NCI-H748 treated with DMSO at 0.1 percent for 48 hours (cell line): ENCODE data around the gene MRPS16.
"Not testable (repeated sequence)": the region's sequence is repeated elsewhere in the genome, so short reads cannot be mapped to it uniquely, and the experiment has no call there.

Experiments used
- DNase-seq: peaks from one replicate; lab custom pipeline; 2025; lab: John Stamatoyannopoulos, UW

MRPS16 gene

DNA sequence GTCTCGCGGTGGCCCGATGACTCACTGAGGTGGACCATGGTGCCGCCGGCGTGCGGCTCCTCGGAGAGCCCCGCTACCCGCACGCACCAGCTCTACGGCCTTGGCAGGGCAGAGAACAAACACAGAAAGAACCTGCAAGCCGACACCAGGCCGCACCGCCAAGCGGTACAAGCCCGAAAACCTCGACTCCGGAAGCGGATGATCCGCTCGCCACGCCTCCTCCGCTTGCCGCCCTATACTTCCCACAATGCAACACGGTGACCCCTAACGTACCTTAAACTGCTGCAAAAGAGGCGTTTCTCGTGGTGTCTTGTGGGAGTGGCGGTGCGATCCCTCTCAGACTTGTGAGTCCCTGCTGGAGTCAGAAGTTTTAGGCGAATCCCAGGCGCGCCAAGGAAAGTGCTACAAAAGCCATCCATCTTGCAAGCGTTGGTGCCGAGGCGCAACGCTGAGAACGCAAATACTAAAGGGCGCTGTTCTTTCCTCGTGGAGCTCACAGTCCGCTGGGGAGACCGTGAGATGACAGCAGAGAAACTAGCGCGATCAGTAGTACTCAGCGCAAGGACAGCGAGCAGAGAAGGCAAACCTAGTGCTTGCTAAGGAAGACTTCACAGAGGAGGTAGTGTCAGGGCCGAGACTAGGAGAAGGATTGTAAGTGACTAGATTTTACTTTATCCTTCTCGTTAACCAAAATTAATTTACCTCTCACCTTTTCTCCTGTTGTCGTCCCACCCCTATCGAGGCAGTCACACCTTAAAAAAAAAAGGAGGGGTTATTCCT lies at the start of gene MRPS16:
TSS of gene MRPS16 (minus strand) at position 200 of the 780 bp plus-strand sequence. CDS start at position 38, 162 bp downstream.
- peak; percentile 86 for DNase-seq

- no peak for DNase-seq
Measured at GRCh38 chr10:73296946-73297345, 44.5 kb upstream of the MRPS16 start.

DNA sequence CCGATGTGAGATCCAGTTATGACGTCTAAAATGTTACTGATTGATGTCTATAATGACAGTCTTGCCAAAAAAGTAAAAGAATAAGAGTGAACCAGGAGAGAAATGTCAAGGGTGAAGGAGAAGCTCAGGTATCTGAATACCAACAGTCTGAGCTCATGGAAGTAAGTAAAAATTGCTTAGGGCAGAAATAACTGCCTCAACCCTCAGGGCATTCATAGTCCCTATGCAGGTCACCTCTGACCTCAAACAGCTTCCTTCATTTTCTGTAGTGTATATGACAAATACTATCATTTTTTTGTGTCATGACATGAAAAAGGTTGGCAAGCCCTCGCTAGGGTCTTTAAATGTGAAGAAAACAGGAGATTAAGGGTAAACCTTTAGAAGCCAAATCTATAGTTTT lies 41.0 kb upstream of the MRPS16 start:
- DNase-seq, result no peak

- no peak for DNase-seq
Measured at GRCh38 chr10:73289958-73290357, 37.5 kb upstream of the MRPS16 start.

- DNase-seq, result no peak
Measured at GRCh38 chr10:73287441-73287840, 35.0 kb upstream of the MRPS16 start.

DNA sequence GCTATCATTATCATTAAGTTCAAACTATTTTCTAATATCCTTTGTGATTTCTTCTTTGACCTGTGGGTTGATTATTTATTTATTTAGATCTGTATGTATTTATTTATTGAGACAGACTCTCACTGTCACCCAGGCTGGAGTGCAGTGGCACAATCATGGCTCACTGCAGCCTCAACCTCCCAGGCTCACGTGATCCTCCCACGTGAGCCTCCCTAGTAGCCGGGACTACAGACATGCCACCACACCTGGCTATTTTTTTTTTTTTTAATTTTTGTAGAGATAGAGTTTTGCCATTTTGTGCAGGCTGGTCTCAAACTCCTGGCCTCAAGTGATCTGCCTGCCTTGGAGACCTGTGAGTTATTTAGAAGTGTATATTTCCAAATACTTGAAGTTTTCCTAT lies 28.7 kb upstream of the MRPS16 start:
- no peak for DNase-seq

GRCh38 chr10:73264423-73264822 lies 12.0 kb upstream of the MRPS16 start:
- DNase-seq, result no peak

DNA sequence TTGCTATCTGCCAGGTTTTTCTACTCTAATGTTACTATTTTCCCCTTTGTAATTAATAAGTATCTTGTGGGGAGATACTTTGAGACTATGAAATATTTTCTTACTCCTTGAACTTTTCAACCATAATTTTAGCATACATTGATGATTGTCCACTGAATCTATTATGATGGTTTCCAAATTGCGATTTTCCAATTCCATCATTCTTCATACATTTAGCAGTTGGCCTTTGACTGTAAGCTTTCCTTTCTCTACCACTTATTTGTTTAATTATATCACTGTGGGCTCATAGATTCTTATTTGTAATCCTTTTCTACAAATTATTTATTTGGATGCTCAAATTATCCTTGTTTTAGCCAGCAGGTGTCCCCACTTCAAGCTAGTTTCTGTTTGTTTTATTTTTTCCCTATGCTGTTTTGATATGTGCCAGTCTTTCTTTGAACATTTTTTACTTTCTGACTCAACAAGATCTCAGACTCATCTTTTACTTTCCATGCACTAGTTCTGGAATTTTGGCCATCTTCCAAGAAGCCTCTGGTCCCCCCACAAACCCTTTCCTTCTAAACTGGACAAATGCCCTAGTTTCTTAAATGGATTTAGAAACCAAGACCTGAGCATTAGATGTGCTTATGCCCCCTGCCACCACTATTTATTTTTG lies 11.4 kb upstream of the MRPS16 start:
- DNase-seq, result no peak

- no peak for DNase-seq
Measured at GRCh38 chr10:73262880-73263555, 10.6 kb upstream of the MRPS16 start.

- DNase-seq, result no peak
Measured at GRCh38 chr10:73262105-73262730, 9.8 kb upstream of the MRPS16 start.

- no peak for DNase-seq
Measured at GRCh38 chr10:73261362-73261995, 9.0 kb upstream of the MRPS16 start.

DNA sequence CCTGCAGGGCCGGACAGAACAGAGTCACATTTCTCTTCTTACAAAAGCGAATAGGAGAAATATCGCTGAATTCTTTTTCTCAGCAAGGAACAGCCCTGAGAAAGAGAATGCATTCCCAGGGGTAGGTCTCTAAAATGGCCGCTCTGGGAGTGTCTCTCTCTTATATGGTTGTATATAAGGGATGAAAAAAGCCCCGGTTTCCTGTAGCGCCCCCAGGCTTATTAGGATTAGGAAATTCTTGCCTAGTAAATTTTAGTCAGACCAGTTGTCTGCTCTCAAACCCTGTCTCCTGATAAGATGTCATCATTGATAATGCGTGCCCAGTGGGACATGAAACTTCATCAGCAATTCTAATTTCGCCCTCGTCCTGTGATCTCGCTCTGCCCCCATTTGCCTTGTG lies 6.2 kb upstream of the MRPS16 start:
- DNase-seq, result not testable (repeated sequence)

- no peak for DNase-seq
Measured at GRCh38 chr10:73253225-73253555, 746 bp upstream of the MRPS16 start.

- DNase-seq, result no peak
Measured at GRCh38 chr10:73251683-73252444, 580 bp downstream of the MRPS16 start.

DNA sequence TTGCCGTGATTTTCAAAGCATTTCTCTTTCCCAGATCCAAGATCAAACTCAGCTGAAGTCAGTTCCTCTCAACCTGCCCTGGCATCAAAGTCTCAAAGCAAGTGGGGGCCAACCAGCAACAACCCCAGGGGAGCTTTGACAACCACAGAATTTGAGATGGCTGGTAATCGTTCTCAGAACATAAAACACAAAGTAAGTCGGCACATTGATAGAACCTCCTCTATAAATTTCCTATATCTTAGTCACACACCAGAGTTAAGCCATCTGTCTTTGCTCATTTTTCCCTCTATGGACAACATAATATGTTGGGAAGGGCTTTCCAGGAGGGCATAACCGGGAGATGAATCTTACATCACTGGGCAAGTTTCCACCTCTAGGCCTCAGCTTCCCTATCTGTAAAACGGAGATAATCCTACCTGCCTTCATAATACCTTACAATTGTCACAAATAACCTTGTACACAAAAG lies 4.2 kb downstream of the MRPS16 start:
- DNase-seq, result no peak

GRCh38 chr10:73247509-73248258 lies 4.8 kb downstream of the MRPS16 start:
- DNase-seq, result no peak

GRCh38 chr10:73246646-73247508 lies 5.6 kb downstream of the MRPS16 start, which contains the start of gene DNAJC9:
DNAJC9 (minus strand) TSS chr10:73247255; CDS start chr10:73247189, 66 bp downstream.
- DNase-seq, result peak; percentile 75

DNA sequence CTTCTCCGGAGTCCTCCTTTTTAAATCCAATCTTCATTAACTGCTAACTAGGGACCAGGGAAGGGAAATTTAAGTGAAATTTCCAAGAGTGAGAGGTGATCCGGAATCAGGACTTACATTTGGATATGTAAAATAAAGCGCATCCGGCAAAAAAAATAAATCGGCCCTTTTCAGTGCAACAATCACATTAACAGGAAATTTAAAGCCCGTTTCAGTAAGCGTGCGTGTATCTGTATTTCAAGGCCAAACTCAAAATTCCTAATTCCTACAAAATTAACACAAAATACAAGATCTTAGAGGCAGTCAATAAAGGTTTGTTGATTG lies 6.2 kb downstream of the MRPS16 start:
- no peak for DNase-seq

DNA sequence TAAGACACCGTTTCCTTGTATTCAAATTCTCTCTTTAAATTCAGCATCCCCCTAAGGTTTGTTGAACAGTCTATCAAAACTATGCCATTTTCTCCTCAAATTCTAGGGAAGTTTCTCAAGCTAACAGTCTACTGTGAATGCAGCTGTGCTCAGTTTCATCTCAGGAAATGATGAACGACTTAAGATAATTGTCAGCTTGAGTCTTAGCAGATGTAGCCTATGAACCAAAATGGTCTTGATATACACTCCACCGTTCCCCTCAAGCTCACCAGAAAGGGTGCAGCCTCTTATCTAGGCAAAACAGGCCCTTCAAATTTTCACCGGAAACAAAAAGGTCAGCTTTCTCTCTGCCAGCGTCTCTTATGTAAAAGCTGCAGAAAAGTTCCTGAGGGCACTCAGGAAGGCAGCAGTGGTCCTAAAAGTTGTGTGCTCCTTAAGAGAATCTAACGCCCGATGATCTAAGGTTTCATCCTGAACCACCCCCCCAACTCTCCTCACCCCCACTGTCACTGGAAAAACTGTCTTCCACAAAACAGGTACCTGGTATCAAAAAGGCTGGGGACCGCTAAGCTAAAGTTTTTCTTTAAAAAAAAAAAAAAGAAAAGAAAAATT lies 7.5 kb downstream of the MRPS16 start:
- DNase-seq, result no peak
